NCI-H2107 (cell line): ENCODE measurements around the gene CAST.
"Not testable (repeated sequence)": the region's sequence is repeated elsewhere in the genome, so short reads cannot be mapped to it uniquely, and the experiment has no call there.

Experiments
- DNase-seq: peaks from one replicate; lab custom pipeline; 2025; lab: John Stamatoyannopoulos, UW

Gene CAST

GRCh38 chr5:96714951-96715451 lies 52.8 kb downstream of the CAST start:
- DNase-seq: no peak

GRCh38 chr5:96716007-96716406 lies 53.8 kb downstream of the CAST start:
- no peak for DNase-seq

- no peak for DNase-seq
Observed at GRCh38 chr5:96716716-96717115, 54.5 kb downstream of the CAST start.

GRCh38 chr5:96717874-96718273 lies 55.7 kb downstream of the CAST start:
- no peak for DNase-seq

GRCh38 chr5:96718635-96719077 lies 56.5 kb downstream of the CAST start:
- no peak for DNase-seq

GRCh38 chr5:96720408-96720807 lies 58.2 kb downstream of the CAST start:
- no peak for DNase-seq

GRCh38 chr5:96721351-96721977 lies 59.3 kb downstream of the CAST start:
- no peak for DNase-seq

- DNase-seq: no peak
Observed at GRCh38 chr5:96725257-96725656, 63.1 kb downstream of the CAST start.

GRCh38 chr5:96726802-96727201 lies 64.6 kb downstream of the CAST start:
- DNase-seq: no peak

GRCh38 chr5:96729156-96729555 lies 67.0 kb downstream of the CAST start:
- DNase-seq: no peak

GRCh38 chr5:96730586-96730985 lies 68.4 kb downstream of the CAST start:
- DNase-seq: no peak

- no peak for DNase-seq
Observed at GRCh38 chr5:96733771-96734500, 71.8 kb downstream of the CAST start.

- DNase-seq: no peak
Observed at GRCh38 chr5:96734871-96735325, 72.7 kb downstream of the CAST start.

GRCh38 chr5:96736937-96737336 lies 74.8 kb downstream of the CAST start:
- no peak for DNase-seq

GRCh38 chr5:96741106-96741505 lies 78.9 kb downstream of the CAST start:
- no peak for DNase-seq

GRCh38 chr5:96741891-96742309 lies 79.7 kb downstream of the CAST start:
- no peak for DNase-seq

- DNase-seq: no peak
Observed at GRCh38 chr5:96742538-96742937, 80.4 kb downstream of the CAST start.

GRCh38 chr5:96743065-96743768 lies 81.0 kb downstream of the CAST start:
- no peak for DNase-seq

GRCh38 chr5:96743805-96744204 lies 81.6 kb downstream of the CAST start:
- no peak for DNase-seq

- not testable (repeated sequence) for DNase-seq
Observed at GRCh38 chr5:96744218-96744617, 82.0 kb downstream of the CAST start.

- DNase-seq: no peak
Observed at GRCh38 chr5:96745025-96745424, 82.8 kb downstream of the CAST start.

- no peak for DNase-seq
Observed at GRCh38 chr5:96745844-96746531, 83.8 kb downstream of the CAST start.
